ENCODE measurements around the gene RTEL1. TPM values are rescaled to one million over a fixed set of nuclear protein-coding genes. Genes with fewer than 3 reads are reported as not detected.

RTEL1 gene
- total and polyA plus RNA-seq, 9 of the 15 experiments (the other 6 are each of a cell fraction or from before 2014, with no cell fraction given), result 0.36 to 61.0 (median 17.9) TPM

GRCh38 chr20:63714858-63715257 lies 56.7 kb downstream of the RTEL1 start:
- intact Hi-C loops (cut with micrococcal nuclease) (no loop called here), in situ Hi-C loops (cut with MboI) (loop anchor here (5.0 kb wide), 1 partner anchor 57 kb away; no protein-coding TSS in a partner anchor)
- Histone ChIP-seq H3K36me3 (ENCODE audit: control insufficient read depth, insufficient read depth, low read length) (peaks cover 80% of the 10 kb centered on the region), H2AFZ (ENCODE audit: low read depth, low read length) (no peak overlapping the region), H3K4me3 (no peak overlapping the region), H3K79me2 (ENCODE audit: control insufficient read depth, insufficient read depth, low read length) (peaks cover 45% of the 10 kb centered on the region), H4K20me1 (replicated peaks; ENCODE audit: control insufficient read depth, insufficient read depth, low read length) (no peaks in the 10 kb centered on the region), H3K27me3 (ENCODE audit: control insufficient read depth in 2 of 2, insufficient read depth in 2 of 2, low read length in 2 of 2) (no peaks in the 10 kb centered on the region), H3K27ac (ENCODE audit: extremely low read depth, low read depth, low read length) (no peak overlapping the region), H3K4me1 (replicated peaks in 1 of 2; ENCODE audit: control insufficient read depth in 2 of 2, insufficient read depth in 2 of 2, low read length in 2 of 2) (peaks cover 0 to 4% of the 10 kb centered on the region in 2 experiments; a peak in 1 of 5 replicates), H3K4me2 (ENCODE audit: insufficient read depth, low read length) (no peak overlapping the region), H3K9ac (ENCODE audit: insufficient read depth in 1 of 2, low read depth in 2 of 2, low read length in 2 of 2) (no peak overlapping the region), H3K9me3 (replicated peaks; ENCODE audit: control insufficient read depth, insufficient read depth, low read depth, low read length) (peaks cover 22% of the 10 kb centered on the region), H3K9me1 (ENCODE audit: control insufficient read depth, insufficient read depth, low read length) (no peaks in the 10 kb centered on the region)
- FAIRE-seq (no peak), ATAC-seq (no peak), DNase-seq (ENCODE audit: extremely low read depth in 1 of 4, low spot score in 3 of 4) (no peak)
- over 99% methylated on average over 5 of the region's 5 CpGs for WGBS (ENCODE audit: insufficient coverage, low coverage, missing lambda C conversion rate)
- TF ChIP-seq ZNF324 (CRISPR knock-in tag; IDR thresholded peaks at IDR 0.05), result peak; percentile 91
- TF ChIP-seq TRIM24 (IDR thresholded peaks at IDR 0.05), result 0 out of 4 replicates have a peak, but pooled peaks of 1 of the 2 experiments have one; percentile 10
- no peak for TF ChIP-seq NFE2 (IDR thresholded peaks at IDR 0.05; ENCODE audit: low read depth)
- no peak for TF ChIP-seq EGR1 (conservative IDR thresholded peaks at IDR 0.05)
- TF ChIP-seq ZNF280A (IDR thresholded peaks at IDR 0.05; ENCODE audit: low read depth, partially characterized antibody), result peak; percentile 47
- BruUV-seq (replicated peaks), result no TSS peak
- CTCF ChIA-PET (ENCODE audit: low intra/inter-chr PET ratio), result no interaction called here
- POLR2A ChIA-PET, result interaction anchor here (1.1 kb wide), 1 partner anchor 57 kb away, joined by 3 read pairs; the partner anchor contains the start of gene RTEL1
